GM19328 (cell line): ENCODE data around the gene PTPN23.
"Not testable (repeated sequence)": the region's sequence is repeated elsewhere in the genome, so short reads cannot be mapped to it uniquely, and the experiment has no call there.

Source experiments
- ATAC-seq: cut with Tn5 transposase; IDR thresholded peaks from one replicate; pipeline ENCODE4 v1.9.1; 2021; ENCODE audit warnings: mild to moderate bottlenecking, moderate library complexity; ENCODE audit not compliant: unreplicated experiment

The PTPN23 gene, protein sequence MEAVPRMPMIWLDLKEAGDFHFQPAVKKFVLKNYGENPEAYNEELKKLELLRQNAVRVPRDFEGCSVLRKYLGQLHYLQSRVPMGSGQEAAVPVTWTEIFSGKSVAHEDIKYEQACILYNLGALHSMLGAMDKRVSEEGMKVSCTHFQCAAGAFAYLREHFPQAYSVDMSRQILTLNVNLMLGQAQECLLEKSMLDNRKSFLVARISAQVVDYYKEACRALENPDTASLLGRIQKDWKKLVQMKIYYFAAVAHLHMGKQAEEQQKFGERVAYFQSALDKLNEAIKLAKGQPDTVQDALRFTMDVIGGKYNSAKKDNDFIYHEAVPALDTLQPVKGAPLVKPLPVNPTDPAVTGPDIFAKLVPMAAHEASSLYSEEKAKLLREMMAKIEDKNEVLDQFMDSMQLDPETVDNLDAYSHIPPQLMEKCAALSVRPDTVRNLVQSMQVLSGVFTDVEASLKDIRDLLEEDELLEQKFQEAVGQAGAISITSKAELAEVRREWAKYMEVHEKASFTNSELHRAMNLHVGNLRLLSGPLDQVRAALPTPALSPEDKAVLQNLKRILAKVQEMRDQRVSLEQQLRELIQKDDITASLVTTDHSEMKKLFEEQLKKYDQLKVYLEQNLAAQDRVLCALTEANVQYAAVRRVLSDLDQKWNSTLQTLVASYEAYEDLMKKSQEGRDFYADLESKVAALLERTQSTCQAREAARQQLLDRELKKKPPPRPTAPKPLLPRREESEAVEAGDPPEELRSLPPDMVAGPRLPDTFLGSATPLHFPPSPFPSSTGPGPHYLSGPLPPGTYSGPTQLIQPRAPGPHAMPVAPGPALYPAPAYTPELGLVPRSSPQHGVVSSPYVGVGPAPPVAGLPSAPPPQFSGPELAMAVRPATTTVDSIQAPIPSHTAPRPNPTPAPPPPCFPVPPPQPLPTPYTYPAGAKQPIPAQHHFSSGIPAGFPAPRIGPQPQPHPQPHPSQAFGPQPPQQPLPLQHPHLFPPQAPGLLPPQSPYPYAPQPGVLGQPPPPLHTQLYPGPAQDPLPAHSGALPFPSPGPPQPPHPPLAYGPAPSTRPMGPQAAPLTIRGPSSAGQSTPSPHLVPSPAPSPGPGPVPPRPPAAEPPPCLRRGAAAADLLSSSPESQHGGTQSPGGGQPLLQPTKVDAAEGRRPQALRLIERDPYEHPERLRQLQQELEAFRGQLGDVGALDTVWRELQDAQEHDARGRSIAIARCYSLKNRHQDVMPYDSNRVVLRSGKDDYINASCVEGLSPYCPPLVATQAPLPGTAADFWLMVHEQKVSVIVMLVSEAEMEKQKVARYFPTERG (N-terminal part only)

DNA sequence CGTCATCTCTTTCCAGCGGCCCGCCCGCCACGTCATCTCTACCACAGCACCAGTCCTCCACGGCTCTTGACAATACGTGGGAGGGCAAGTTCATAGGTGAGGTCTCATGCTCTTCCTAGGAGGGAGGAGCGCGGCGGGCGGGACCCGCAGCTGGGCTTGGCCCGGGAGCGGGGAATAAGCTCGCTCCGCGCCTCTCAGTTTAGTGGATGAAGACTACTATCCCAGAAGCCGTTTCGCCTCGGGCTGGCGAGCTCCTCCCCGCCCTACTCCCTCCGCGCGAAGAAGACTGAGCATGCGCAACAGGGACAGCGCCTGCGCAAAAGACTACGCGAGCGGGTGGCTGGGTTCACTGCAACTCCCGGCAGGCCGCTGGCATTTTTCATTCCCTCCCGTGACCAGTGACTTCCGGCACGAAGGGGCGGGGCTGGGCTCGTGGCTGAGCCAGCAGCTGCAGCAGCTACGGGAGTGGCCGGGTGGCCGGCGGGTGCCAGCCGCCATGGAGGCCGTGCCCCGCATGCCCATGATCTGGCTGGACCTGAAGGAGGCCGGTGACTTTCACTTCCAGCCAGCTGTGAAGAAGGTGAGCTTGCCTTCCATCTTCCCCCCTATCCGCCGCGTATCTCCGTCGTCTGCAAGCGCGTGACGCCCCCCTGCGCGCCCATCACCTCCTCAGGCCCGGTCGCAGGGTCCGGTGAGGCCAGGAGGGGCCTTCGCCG, at the start of gene PTPN23:
PTPN23 (plus strand) TSS at position 421 of the 716 bp plus-strand sequence; CDS start at position 497, 76 bp downstream.
- ATAC-seq, result peak; percentile 73

DNA sequence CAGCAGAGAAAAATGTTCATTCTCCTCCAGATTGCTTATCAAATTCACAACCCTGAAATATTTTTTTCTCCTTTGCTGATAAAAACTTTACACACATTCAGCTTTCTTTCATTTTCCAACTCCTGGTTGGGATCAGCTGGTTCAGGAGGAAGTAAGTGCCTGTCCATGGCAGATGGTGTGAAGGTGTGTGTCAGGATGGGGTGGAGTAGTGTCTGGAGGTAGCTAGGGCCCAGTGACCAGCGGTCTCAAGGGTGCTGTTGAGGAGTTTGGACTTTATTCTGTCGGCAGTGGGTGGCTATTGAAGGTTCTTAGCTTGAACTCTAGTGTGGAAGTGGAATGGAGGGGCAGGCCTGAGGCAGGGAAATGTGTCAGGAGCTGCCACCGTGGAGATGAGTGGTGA, 46.9 kb upstream of the PTPN23 start:
- ATAC-seq, result no peak

DNA sequence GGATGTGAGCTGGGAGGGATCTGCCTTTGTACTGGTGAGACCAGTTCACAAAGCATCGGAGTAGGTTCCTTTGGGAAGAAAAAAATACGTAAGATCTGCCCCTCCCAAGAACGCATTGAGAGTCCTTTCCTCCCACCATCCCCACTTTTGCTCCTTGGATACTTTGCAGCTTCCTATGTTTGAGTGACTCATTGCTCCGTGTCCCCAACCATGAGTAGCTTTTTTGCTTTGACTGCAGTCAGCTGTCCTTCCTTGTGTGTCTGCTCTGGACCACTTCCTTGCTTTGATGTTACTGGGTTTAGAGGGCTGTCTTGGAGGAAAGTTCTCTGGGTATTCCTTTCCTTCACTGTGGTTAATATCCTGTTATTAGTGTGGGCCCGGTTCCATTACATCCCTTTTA, 43.2 kb upstream of the PTPN23 start:
- no peak for ATAC-seq

DNA sequence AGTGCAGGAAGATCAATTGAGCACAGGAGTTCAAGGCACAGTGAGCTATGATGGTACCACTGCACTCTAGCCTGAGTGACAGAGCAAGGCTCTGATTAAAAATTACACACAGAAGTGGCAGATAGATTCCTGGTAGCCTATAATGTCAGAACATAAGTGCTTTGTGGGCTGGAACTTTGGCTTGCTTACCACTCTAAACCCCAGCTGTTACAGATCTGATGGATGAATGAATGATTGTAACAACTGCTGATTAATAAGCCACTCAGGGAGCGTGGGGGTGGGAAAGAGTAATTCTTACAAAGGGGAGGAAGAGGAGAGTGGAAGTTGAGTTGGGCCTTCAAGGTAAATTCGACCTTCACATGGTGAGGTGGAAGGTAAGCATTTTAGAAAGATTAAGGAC, 40.9 kb upstream of the PTPN23 start:
- ATAC-seq, result no peak

DNA sequence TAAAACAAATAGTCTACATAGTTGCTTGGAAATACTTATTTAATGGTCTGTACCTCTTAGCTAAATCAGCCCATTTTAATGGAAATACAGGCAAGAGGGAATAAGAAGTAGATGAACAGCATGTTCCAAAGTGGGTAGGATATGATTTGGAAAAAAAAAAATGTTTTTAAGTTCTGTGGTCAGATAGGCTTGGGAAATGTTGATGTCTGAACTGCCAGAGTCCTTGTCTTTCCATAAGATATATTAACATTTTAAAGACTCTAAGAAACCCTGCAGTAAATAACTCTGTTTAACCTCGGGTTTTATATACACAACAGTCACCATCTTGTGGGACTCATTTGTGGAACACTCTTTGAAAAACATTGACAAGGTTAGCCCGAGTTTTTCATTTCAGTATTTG, 40.0 kb upstream of the PTPN23 start:
- ATAC-seq, result no peak

DNA sequence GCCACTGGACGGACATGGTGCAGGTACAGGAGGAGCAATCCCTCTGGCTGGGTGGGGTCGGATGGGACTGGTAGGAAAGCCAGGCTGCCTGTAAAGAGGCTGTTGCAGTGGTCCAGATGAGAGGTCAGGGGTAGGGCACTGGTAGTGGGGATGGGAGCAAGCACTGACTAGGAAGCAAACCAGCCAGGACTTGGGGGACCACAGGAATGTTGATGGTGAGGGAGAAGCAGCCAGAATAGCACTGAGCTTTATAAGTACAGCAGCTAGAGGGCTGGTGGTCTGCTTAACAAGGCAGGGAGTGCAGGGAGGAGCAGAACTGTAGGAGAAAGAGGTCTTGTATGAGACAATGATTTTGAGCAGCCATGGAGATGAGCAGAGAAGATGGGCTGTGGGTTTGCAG, 38.7 kb upstream of the PTPN23 start:
- no peak for ATAC-seq

DNA sequence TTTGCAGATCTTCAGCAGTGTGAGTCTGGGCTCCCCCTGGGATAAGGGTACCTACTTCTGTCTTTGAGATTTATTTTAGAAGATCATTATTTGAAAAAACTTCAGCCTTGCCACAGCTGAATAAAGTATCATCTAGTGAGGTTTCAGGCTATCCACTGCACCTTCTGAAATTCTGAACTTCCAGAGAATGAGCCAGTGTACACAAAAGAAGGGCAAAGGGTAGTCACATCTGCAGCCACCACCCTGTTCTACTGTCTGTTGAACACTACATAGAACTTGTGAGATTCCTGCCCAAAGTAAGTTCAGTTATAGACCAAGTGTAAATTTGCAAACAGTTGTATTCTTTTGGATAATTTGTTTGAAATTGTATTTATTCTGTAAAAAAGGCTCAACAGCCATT, 38.0 kb upstream of the PTPN23 start:
- no peak for ATAC-seq

DNA sequence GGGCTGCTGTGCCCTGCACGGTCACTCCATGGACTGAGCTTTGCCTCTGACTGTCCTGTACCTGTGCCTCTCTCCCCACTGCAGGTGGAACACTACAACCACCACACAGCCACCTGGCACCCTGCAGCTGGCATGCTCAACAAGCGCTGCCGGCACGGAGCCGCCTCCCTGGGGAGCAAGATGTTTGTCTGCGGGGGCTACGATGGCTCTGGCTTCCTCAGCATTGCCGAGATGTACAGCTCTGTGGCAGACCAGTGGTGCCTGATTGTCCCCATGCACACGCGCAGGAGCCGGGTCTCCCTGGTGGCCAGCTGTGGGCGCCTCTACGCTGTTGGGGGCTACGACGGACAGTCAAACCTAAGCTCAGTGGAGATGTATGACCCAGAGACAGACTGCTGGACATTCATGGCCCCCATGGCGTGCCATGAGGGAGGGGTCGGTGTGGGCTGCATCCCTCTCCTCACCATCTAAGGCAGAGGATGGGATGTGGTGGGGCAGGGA, 37.3 kb upstream of the PTPN23 start:
- no peak for ATAC-seq

DNA sequence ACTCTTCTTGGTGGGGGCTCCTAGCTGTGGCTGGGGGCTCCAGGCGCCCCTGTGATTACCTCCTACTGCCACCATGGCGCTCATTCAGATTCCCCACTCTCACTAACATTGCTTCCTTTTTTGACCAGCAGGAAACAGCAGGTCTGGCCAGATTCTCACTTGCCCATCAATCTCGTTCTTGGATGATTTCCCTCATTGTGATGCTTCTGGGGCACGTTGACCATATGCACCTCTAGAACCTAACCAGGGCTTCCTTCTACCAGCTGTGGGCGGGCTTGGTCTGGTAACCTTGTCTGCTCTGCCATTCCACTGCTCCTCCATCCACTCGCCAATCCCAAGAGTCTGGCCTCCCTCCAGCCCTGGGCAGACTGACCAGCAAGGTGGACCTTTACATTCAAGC, 35.9 kb upstream of the PTPN23 start:
- ATAC-seq, result no peak

DNA sequence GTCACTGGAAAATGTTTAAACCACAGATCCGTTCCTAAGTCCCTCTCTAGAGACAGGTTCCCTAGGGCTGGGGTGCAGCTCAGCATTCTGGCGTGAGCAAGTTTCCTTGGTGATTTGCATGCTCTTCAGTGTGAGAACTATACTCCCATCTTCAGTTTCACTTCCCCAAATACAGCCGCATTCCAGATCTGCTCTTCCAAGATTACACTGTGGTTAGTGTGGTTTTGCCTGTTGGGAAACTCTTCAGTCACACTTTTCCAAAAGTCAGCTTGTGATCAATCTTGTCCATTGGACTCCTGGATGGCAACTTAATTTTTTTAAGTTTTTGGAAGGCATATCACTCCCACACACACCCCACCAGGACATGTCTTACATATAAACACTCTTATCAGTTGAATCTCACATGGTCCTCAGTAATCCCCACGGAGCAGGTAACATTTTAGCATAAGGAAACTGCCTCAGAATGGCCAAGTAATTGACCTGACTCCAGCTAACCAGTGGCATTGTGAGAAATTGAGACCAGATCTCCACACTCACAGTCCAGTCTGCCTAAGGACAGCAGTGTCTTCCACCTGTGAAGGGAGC, 33.5 kb upstream of the PTPN23 start:
- ATAC-seq, result no peak

DNA sequence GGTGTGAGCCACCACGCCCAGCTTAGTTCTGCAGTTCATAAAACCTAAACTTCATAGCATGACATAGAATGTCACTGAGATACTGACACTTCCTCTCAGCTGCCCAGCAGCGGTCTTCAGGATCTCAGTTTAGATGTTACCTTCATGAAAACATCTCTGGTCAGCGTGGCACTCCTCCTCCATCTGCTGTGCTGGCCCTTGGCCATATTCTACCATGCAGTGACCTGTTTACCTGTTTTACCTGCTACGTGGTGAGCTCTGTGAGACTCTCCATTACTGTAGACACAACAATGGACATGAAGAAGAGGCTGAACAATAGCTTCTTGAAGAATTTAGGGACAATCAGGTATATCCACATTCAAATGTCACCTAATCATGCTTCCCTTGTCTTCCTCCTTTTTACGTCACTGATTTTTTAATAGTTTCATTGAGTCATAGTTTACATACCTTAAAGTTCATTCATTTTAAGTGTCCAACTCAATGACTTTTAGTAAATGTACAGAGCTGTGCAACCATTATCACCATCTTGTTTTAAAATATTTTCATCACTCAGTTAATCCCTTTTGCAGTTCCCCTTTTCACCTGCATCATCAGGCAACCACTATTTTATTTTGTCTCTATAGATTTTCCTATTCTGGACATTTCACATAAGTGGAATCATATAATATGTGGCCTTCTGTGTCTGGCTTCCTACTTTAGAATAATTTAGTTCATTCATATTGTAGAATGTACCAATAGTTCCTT, 32.2 kb upstream of the PTPN23 start:
- ATAC-seq, result no peak

DNA sequence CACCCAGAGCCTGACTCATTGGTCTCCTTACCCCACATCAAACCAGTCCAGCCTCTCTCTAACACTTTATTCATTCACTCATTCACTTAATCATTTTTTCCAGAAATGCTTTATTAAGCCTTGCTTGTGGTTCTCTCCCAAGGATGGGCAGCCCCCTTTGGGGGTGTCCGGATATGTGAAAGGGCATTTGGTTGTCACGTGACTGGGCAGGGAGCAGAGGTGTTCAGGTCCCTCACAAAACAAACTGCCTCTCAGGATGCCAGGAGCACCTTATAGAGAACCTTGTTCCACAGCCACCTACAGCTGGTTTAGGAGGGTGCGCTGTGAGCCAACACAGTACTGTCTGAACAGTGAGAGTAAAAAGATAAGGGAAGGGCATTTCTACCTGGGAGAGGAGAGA, 25.8 kb upstream of the PTPN23 start:
- ATAC-seq, result no peak

DNA sequence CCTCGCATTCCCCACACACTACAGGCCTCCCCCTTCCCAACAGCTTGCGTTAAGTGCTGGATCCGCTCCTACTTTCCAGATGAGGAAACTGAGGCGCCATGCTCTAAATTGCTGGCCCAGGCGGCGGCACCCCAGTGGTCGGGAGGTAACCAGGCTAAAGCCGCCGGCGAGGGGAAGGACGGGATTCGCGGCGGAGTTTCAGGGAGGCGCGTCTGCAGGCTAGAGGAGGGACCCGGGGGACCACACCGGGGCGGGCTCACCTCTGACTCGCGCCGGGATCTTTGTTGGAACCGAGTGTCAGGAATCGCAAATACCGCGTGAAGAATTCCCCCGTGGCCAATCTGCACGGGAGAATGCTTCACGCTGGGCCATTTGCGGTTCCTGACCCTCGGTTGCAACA, 24.6 kb upstream of the PTPN23 start:
- ATAC-seq, result no peak

DNA sequence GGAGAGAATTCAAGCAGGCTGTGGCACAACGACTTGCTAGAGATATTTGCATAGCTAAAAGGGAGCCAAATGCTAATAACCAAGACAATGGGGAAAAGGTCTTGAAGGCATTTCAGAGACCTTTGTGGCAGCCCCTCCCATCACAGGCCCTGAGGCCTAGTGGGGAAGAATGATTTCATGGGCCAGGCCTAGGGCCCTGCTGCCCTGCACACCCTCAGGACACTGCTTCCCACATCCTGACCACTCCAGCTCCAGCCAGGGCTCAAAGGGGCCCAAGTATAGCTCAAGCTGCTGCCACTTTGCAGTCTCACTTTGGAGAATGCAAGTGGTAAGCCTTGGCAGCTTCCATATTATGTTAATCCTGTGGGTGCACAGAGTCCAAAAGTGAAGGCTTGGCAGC, 21.5 kb upstream of the PTPN23 start:
- no peak for ATAC-seq

DNA sequence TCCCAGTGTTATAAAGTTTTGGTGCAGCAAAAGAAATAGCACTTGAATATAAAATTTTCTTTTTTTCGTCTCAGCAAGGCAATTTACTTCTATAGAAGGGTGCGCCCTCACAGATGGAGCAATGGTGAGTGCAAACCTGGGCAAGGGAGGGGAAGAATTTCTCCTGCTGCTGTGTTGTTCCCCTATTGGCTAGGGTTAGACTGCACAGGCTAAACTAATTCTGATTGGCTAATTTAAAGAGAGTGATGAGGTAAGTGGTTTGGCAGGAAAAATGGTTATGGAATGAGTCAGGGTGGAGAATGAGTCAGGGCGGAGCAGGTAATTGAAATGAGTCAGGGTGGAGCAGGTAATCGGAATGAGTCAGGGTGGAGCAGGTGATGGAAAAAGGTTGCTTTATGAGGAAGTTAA, 20.7 kb upstream of the PTPN23 start:
- not testable (repeated sequence) for ATAC-seq

DNA sequence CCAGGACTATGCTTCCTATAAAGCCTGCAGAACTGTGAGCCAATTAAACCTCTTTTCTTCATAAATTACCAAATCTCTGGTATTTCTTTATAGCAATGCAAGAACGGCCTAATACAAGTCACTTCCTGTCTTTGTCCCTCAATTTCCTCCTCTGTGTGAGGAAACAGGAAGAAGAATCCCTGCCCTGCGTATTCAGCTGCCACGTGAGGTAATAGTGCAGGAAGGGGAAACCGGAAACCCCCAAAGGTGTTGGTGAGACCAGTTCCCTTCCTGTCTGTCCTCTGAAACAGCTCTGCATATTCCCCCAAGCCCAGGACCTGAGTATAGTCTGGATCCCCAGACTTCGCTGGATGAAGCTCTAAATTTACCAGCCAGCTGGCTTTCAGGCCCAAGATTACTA, 18.1 kb upstream of the PTPN23 start:
- no peak for ATAC-seq

DNA sequence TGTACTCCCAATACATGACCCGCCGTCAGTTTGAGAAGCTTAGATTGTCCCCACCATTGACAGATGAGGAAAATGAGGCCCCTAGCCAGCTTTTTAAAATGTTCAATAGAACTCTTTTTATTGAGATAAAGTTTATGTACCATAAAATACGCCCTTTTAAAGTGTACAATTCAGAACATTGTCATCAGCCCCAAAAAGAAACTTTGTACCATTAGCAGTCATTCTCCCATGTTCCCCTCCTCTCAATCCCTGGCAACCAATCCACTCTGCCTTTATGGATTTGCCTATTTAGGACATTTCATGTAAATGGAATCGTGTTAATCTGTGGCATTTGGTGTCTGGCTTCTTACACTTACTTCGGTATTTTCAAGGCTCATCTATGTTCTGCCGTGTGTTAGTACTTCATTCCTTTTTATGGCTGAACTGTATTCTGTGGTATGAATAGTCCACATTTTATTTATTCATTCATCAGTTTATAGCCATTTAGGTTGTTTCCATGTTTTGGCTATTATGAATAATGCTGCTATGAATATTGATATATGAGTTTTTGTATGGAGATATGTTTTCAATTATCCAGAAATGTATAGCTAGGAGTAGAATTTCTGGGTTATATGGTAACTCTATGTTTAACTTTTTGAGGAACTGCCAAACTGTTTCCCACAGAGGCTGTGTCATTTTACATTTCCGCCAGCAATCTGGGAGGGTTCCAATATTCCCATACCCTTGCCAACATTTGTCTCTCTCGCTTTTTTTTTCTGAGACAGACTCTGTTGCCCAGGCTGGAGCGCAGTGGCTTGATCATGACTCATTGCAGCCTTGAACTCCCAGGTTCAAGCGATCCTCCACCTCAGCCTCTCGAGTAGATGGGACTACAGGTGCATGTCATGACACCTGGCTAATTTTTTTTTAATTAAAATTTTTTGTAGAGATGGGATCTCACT, 15.3 kb upstream of the PTPN23 start:
- ATAC-seq, result no peak

DNA sequence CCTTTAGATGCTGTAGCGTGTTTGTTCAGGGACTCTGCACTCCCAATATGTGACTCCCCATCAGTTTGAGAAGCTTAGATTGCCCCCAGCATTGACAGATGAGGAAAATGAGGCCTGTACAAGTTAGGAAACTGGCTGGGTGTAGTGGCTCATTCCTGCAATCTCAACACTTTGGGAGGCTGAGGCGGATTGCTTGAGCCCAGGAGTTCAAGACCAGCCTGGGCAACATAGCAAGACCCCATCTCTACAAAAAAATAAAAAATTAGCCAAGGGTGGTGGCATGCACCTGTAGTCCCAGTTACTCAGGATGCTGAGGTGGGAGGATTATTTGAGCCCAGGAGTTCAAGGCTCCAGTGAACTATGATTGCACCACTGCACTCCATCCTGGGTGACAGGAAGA, 14.0 kb upstream of the PTPN23 start:
- no peak for ATAC-seq
